Heart left ventricle (tissue), 16 donors: ENCODE measurements around the gene SUMF1. TPM values are rescaled to one million over a fixed set of nuclear protein-coding genes. Genes with fewer than 3 reads are reported as not detected.

Source experiments
- ATAC-seq, 4 donors: fragments of 200-7000 bp; cut with Tn5 transposase; one replicate each; pipeline ENCODE4 v1.9.1; 2020 to 2022; ENCODE audit warnings: moderate library complexity in 4 of 4, mild to moderate bottlenecking in 3 of 4, moderate number of reproducible peaks in 1 of 4
- DNase-seq, 5 donors: peaks; one replicate each; pipeline ENCODE4 v3.0.0-alpha.2; 2020
- H3K27ac ChIP-seq, 12 donors: fragments of 200-600 bp; sonication (generic) in 4 of 12; one replicate each; pipeline versions ENCODE4 v1.5.0 to v1.8.0; 2016 to 2022; ENCODE audit warnings: mild to moderate bottlenecking in 2 of 12
- H3K27me3 ChIP-seq, 9 donors: fragments of 200-600 bp; sonication (generic) in 2 of 9; one replicate each; pipeline versions ENCODE4 v1.5.1 to v1.8.0; 2016 to 2022; ENCODE audit warnings: mild to moderate bottlenecking in 3 of 9
- H3K36me3 ChIP-seq, 9 donors: fragments of 200-600 bp; sonication (generic) in 2 of 9; one replicate each; pipeline versions ENCODE4 v1.5.0 to v1.8.0; 2018 to 2022; ENCODE audit warnings: mild to moderate bottlenecking in 2 of 9
- H3K4me1 ChIP-seq, 12 donors: fragments of 200-600 bp; sonication (generic) in 4 of 12; one replicate each; pipeline versions ENCODE4 v1.5.0 to v1.8.0; 2016 to 2022; ENCODE audit warnings: mild to moderate bottlenecking in 3 of 12
- H3K4me3 ChIP-seq, 12 donors: fragments of 200-600 bp; sonication (generic) in 4 of 12; one replicate each; pipeline versions ENCODE4 v1.5.0 to v1.8.0; 2017 to 2022; ENCODE audit warnings: mild to moderate bottlenecking in 9 of 12, moderate library complexity in 4 of 12
- H3K9me3 ChIP-seq, 12 donors: fragments of 200-600 bp; sonication (generic) in 4 of 12; one replicate each; pipeline versions ENCODE4 v1.5.0 to v1.8.0; 2016 to 2022; ENCODE audit warnings: mild to moderate bottlenecking in 1 of 12
- POLR2A ChIP-seq, 2 donors: fragments of 450-650 bp; IDR thresholded peaks; one replicate each; pipeline ENCODE4 v1.6.1; 2017; ENCODE audit warnings: antibody characterized with exemption in 2 of 2, mild to moderate bottlenecking in 2 of 2, moderate library complexity in 2 of 2
- WGBS, 4 donors: extraction: QIAGEN DNeasy Blood & Tissue Kit in 2 of 4; methylation state at CpG; one replicate each; pipeline versions ENCODE4 v1.1.5 to v1.1.7; 2013 to 2018; 5-methylcytosine and 5-hydroxymethylcytosine counted together
- intact Hi-C, 10 donors: fragments of 100-400 bp; cut with DNase I; formaldehyde crosslinking; loops; one replicate each; pipeline versions ENCODE4 v1.11.1 to v1.14.2; 2022
- polyA plus RNA-seq, 2 donors: library from polyadenylated mRNA; stranded (reverse); fragments of 200-250 nt; gene quantifications; one replicate each; pipeline ENCODE4 v1.2.3, GENCODE V29; 2013
- total RNA-seq, 9 donors: library from RNA; depleted of rRNA in 2 of 9; stranded (reverse); fragments of >200 nt in 2 of 9; fragmentation: NEBNext Ultra II Directional in 3 of 9; extraction: Animal tissue kit (Norgen Biotek cat#: 25700) in 3 of 9; gene quantifications; one replicate each; pipeline versions ENCODE4 v1.1.0 to v1.2.4, GENCODE V29; 2016 to 2023
- TF ChIP-seq, protein P1 (sequence below), 12 donors: fragments of 200-600 bp; sonication (generic) in 4 of 12; IDR thresholded peaks; one replicate each; pipeline versions ENCODE4 v1.5.0 to v1.8.0; 2018 to 2022; ENCODE audit warnings: antibody characterized with exemption in 12 of 12, mild to moderate bottlenecking in 5 of 12
- donor health status: ischemic (EF 13 %, LVEDD 7.1; RV severe dilation, severe dysfunction).
- donor health status: healthy with polysubstance abuse.
- donor health status: DM: no; HTN: yes; CAD: no.
- donor health status: DM: no; HTN: no; CAD: no.
- donor health status: ischemic (EF 25% LVEDD 6.9; RV normal size, moderate dysfunction).
- donor health status: ischemic (EF 25% LVEDD 5.7; RV mildly dilated, moderate dysfunction).
- donor health status: healthy.
- donor health status: DM: yes; HTN: yes; CAD: no.
- donor health status: ischemic (EF 35%, LVEDD 5.7; RV mildly dilated, moderate dysfunction).
- donor health status: nonischemic (EF 11% LVEDD 7.7; RV severe dilation, severe dysfunction).
- donor health status: DM: yes; HTN: yes; CAD: no.
- donor health status: PGD.
- donor health status: ischemic (EF 29% LVEDD 5.4; RV normal size, mild dysfunction).
- donor health status: nonischemic (EF 23%, LVEDD 6.1; RV moderate dilation, normal function).

SUMF1 gene
- total and polyA plus RNA-seq, 11 donors: 3.9 to 21.1 (median 11.2) TPM

DNA sequence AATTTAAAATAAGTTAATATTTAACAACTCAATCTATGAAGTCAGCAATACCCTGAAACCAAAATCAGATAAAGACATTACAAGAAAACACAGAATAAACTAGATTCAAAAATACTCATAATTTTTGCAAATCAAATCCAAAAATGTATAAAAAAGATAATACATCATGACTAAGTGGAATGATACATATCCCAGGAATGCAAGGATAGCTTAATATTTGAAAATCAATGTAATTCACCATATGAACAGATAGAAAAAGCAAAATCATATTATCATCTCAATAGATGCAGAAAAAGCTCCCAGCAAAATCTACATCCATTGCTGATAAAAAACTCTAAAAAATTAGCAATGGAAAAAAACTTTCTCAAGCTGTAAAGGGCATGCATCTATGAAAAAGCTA, 93.4 kb downstream of the SUMF1 start:
- DNase-seq (no peak), ATAC-seq (no peak)
- no peaks in the 10 kb centered on the region for H3K4me1 ChIP-seq
- H3K9me3 ChIP-seq: peaks cover 0 to 30% (median 11%) of the 10 kb centered on the region in 12 donors
- H3K36me3 ChIP-seq: peaks cover 0 to 21% (median 4%) of the 10 kb centered on the region in 9 donors
- TF ChIP-seq POLR2A (IDR thresholded peaks at IDR 0.05): no peak
- TF ChIP-seq, protein P1, sequence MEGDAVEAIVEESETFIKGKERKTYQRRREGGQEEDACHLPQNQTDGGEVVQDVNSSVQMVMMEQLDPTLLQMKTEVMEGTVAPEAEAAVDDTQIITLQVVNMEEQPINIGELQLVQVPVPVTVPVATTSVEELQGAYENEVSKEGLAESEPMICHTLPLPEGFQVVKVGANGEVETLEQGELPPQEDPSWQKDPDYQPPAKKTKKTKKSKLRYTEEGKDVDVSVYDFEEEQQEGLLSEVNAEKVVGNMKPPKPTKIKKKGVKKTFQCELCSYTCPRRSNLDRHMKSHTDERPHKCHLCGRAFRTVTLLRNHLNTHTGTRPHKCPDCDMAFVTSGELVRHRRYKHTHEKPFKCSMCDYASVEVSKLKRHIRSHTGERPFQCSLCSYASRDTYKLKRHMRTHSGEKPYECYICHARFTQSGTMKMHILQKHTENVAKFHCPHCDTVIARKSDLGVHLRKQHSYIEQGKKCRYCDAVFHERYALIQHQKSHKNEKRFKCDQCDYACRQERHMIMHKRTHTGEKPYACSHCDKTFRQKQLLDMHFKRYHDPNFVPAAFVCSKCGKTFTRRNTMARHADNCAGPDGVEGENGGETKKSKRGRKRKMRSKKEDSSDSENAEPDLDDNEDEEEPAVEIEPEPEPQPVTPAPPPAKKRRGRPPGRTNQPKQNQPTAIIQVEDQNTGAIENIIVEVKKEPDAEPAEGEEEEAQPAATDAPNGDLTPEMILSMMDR (IDR thresholded peaks at IDR 0.05): no peak
- intact Hi-C loops: no loop called here
- H3K27me3 ChIP-seq: no peaks in the 10 kb centered on the region
- no peak overlapping the region for H3K4me3 ChIP-seq
- H3K27ac ChIP-seq: no peak overlapping the region

DNA sequence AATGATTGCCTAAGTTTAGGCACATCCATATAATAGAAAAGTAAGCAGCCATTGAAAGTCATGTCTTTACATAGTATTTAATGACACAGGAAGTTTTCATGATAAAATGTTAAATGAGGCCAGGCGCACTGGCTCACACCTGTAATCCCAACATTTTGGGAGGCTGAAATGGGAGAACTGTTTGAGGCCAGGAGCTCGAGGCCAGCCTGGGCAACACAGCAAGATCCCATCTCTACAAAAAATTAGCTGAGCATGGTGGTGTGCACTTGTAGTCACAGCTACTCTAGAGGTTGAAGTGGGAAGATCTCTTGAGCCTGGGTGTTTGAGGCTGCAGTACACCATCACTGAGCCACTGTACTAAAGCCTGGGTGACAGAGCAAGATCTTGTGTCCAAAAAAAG, 104.5 kb downstream of the SUMF1 start:
- intact Hi-C loops: no loop called here
- H3K27me3 ChIP-seq: no peaks in the 10 kb centered on the region
- no peaks in the 10 kb centered on the region for H3K4me1 ChIP-seq
- H3K9me3 ChIP-seq: no peaks in the 10 kb centered on the region
- H3K4me3 ChIP-seq: no peak overlapping the region
- DNase-seq (no peak), ATAC-seq (no peak)
- H3K36me3 ChIP-seq: peaks cover 0 to 15% (median 5%) of the 10 kb centered on the region in 9 donors
- no peak overlapping the region for H3K27ac ChIP-seq
- WGBS, 4 donors: 94 to 100% (median 99%) methylated on average over 2 of the region's 2 CpGs
- TF ChIP-seq POLR2A (IDR thresholded peaks at IDR 0.05): no peak
- TF ChIP-seq, protein P1 (IDR thresholded peaks at IDR 0.05): no peak

DNA sequence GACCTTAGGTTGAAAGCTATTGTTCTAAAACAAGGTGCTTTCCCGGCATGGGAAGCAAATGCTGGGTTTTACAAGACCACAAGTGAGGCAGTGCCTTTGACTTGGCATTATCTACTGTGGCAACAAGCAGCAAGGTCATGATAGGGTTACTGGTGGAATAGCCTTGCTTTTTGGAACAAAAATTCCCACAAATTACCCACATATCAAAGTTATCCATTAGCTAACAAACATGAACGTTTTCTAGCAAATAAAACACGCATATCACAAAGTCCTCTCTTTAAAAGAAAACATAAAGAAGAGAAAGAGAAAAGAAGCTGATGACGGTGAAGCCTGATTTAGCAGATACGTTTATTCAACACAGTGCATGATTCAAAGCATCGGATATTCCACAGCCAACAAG, 106.3 kb downstream of the SUMF1 start:
- no peak for DNase-seq
- ATAC-seq: no peak

DNA sequence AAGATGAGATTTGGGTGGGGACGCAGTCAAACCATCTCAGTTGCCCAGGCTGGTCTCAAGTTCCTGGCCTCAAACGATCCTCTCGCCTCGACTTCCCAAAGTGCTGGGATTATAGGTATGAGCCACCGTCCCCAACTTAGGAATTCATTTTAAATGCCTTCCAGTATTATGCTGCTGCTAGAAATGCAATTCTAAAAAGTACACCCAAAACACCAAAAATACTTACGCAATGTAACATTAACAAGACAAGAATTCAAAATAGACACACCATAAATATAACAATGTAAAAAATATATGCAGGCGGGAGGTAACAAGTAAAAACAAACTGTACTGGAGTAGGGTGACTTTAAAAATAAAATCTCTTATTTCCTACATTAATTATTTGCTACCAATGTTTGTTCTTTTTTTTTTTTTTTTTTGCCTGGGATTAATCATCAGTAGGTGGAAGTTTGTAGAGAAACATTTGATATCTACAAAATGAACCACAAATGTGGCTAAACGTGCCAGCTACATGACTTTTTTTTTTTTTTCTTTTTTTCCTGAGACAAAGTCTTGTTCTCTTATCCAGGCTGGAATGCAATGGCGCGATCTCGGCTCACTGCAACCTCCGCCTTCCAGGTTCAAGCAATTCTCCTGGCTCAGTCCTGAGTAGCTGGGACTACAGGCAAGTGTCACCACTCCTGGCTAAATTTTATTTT, 107.1 kb downstream of the SUMF1 start:
- 89 to 97% (median 95%) methylated on average over 12 of the region's 12 CpGs for WGBS, 4 donors
- DNase-seq (no peak), ATAC-seq (no peak)
- TF ChIP-seq, protein P1 (IDR thresholded peaks at IDR 0.05): no peak
- TF ChIP-seq POLR2A (IDR thresholded peaks at IDR 0.05): no peak
- Histone ChIP-seq H3K27me3 (no peaks in the 10 kb centered on the region), H3K4me1 (peaks cover 0 to 20% (median 8%) of the 10 kb centered on the region in 12 donors), H3K27ac (no peak overlapping the region), H3K9me3 (no peaks in the 10 kb centered on the region), H3K36me3 (peaks cover 0 to 15% (median 5%) of the 10 kb centered on the region in 9 donors), H3K4me3 (no peak overlapping the region)
- intact Hi-C loops: loop anchor here in 5 of 10 donors (10.0 kb wide), 3 partner anchors 135 to 695 kb away; partner anchors contain the start of gene ITPR1 (in 3 of the 5)

More for the DNA sequence above, 106.3 kb downstream of the SUMF1 start:
- no peak for TF ChIP-seq POLR2A (IDR thresholded peaks at IDR 0.05)
- TF ChIP-seq, protein P1 (IDR thresholded peaks at IDR 0.05): no peak
- H3K4me3 ChIP-seq: no peak overlapping the region
- H3K9me3 ChIP-seq: no peaks in the 10 kb centered on the region
- peaks cover 0 to 11% (median 4%) of the 10 kb centered on the region in 12 donors for H3K4me1 ChIP-seq
- H3K36me3 ChIP-seq: peaks cover 0 to 15% (median 5%) of the 10 kb centered on the region in 9 donors
- no peak overlapping the region for H3K27ac ChIP-seq
- intact Hi-C loops: no loop called here
- no peaks in the 10 kb centered on the region for H3K27me3 ChIP-seq
- 90 to 94% (median 92%) methylated on average over 6 of the region's 6 CpGs for WGBS, 4 donors
